Measurements from ENCODE around the gene UCK2. TPM values are rescaled to one million over a fixed set of nuclear protein-coding genes. Genes with fewer than 3 reads are reported as not detected.

Gene UCK2
- total RNA-seq, 1 donor: 97.6 TPM

- DNase-seq (ENCODE audit: low read depth): no peak
- H3K4me3 ChIP-seq (ENCODE audit: low read depth, low read length): no peak overlapping the region
- TF ChIP-seq CTCF (IDR thresholded peaks at IDR 0.05; ENCODE audit: insufficient read depth, low read depth, low read length): no peak
These were observed 66.1 kb downstream of the UCK2 start for GRCh38 chr1:165893507-165893906.

- peak; percentile 48 for DNase-seq (ENCODE audit: low read depth)
- TF ChIP-seq CTCF (IDR thresholded peaks at IDR 0.05; ENCODE audit: insufficient read depth, low read depth, low read length): no peak
- H3K4me3 ChIP-seq (ENCODE audit: low read depth, low read length): no peak overlapping the region
These were observed 67.2 kb downstream of the UCK2 start for GRCh38 chr1:165894591-165894990.

GRCh38 chr1:165895451-165895871, 68.0 kb downstream of the UCK2 start:
- peak; percentile 88 for DNase-seq (ENCODE audit: low read depth)
- no peak for TF ChIP-seq CTCF (IDR thresholded peaks at IDR 0.05; ENCODE audit: insufficient read depth, low read depth, low read length)
- no peak overlapping the region for H3K4me3 ChIP-seq (ENCODE audit: low read depth, low read length)

DNA sequence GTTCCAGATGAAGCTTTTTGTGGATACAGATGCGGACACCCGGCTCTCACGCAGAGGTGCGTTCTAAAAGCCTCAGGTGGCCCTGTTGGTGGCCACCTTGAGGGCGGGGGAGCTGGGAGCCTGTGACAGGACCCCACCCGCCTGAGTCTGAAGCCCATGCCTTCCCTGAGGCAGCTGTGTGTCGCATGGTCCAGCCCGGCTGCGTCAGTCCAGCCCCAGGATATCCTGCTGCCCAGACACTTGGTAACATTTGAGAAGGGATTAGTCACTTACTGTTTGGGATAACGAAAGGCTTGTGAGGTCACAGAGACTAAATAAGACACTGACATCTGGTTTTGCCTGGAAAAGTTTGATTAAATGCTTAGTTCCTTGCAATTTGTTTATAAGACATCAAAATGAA, 68.9 kb downstream of the UCK2 start:
- H3K4me3 ChIP-seq (ENCODE audit: low read depth, low read length): no peak overlapping the region
- no peak for TF ChIP-seq CTCF (IDR thresholded peaks at IDR 0.05; ENCODE audit: insufficient read depth, low read depth, low read length)
- peak; percentile 97 for DNase-seq (ENCODE audit: low read depth)

- H3K4me3 ChIP-seq (ENCODE audit: low read depth, low read length): no peak overlapping the region
- DNase-seq (ENCODE audit: low read depth): peak; percentile 83
- TF ChIP-seq CTCF (IDR thresholded peaks at IDR 0.05; ENCODE audit: insufficient read depth, low read depth, low read length): no peak
These were observed 70.2 kb downstream of the UCK2 start for GRCh38 chr1:165897326-165898303.

DNA sequence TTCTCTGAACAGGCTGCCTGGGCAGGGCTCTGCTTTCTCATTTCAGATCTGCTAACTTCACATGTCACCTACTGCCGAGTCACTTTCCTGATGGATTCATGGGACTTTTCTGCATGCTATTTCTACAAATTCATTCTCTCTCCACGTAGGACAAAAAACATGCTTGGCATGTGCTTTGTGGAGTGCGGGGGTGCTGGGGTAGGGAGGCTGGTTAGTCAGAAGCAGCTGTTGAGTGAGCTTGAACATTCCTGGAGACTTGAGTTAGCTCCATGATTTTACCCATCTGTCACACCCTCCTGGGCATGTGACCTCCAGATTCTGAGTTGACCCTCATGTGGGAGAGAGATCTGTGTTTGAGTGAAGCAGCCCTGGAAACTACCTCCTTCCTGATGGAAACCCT, 71.4 kb downstream of the UCK2 start:
- peak; percentile 96 for DNase-seq (ENCODE audit: low read depth)
- no peak overlapping the region for H3K4me3 ChIP-seq (ENCODE audit: low read depth, low read length)
- no peak for TF ChIP-seq CTCF (IDR thresholded peaks at IDR 0.05; ENCODE audit: insufficient read depth, low read depth, low read length)

All from fibroblast of villous mesenchyme (primary cell).